Activated CD4-positive, alpha-beta T cell treated with anti-CD3 and anti-CD28 coated beads, Interleukin-2, amount 50 U/mL, for 16 hours (primary cell): ENCODE measurements around the gene EXOSC3.

Source experiments
- DNase-seq: peaks from one replicate; pipeline ENCODE4 v3.0.0-alpha.2; 2020

Gene EXOSC3

GRCh38 chr9:37730839-37731238 lies 54.0 kb downstream of the EXOSC3 start:
- DNase-seq: no peak

GRCh38 chr9:37730256-37730655 lies 54.6 kb downstream of the EXOSC3 start:
- DNase-seq: no peak
